CD4-positive, alpha-beta T cell treated with Interleukin-4 for 1 hour (primary cell): ENCODE measurements around the gene TTC7B.

Experiments
- DNase-seq, 2 donors: peaks; one replicate each; pipeline ENCODE4 v3.0.0-alpha.2; 2020 to 2022

TTC7B gene

GRCh38 chr14:90554341-90554740 lies 261.9 kb downstream of the TTC7B start:
- no peak for DNase-seq

GRCh38 chr14:90553921-90554336 lies 262.3 kb downstream of the TTC7B start:
- no peak for DNase-seq

DNA sequence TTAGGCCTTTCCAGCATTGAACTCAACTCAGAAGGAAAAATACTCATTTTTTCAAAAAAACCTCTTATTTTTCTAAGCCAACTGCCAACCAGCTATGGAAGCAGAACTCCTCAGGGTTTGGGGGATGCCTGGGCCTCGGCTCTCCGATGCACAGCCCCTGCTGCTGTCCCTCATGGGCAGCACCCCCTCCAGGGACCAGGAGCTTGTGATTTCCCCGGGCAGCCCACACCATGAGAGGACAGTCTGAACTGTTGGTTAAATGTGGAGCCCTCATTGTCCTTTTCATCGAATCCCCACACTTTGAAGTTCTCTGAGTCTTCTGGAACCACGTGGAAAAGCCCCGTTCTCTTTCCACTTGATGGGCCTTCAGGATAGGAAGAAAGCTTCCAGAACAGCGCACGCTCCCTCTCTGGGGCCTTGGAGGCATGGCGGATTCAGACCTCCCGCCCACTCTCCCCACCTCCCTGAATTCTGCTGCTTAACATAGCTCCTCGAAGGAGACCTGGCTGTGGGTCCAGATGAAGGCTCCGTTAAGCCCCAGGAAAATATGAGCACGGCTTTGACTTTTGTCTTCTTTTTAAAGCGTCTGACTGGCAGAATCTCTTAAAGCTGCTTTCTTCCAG lies 262.8 kb downstream of the TTC7B start:
- DNase-seq = no peak

- DNase-seq = no peak
These were observed 263.5 kb downstream of the TTC7B start for GRCh38 chr14:90552465-90553297.

DNA sequence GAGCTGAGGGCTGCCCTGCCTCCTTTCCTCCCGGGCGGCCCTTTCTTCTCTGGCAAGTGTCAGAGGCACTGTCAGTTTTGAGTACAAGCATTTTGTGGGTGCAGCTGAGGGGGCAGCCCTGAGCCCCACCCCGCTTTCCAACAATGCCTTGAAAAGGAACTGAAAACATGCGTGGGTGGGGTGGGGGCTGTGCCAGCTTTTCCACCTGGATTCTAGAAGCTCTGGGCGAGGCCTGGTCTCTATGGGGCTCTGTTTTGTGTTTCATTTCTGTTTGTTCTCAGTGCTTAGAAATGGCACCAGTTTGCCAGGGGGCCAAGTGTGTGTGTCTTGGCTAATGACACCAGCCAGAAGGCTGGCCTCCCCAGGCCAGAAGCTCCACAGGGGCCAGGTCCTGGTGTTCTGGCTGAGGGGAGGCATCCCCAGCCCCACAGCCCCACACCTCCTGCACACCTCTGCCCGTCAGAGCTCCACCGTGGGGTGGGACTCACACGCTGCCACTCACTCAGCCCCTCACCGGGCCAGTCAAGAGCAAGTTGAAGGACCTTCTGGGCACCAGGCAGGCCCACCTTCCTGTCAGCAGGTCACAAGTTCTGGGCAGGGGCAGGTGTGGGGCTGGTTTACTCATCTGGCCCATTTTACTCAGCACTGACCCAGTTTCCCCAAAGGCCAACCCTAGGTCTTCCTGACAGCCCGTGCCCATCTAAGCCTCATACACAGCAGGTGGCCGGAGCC lies 264.3 kb downstream of the TTC7B start:
- no peak for DNase-seq

DNA sequence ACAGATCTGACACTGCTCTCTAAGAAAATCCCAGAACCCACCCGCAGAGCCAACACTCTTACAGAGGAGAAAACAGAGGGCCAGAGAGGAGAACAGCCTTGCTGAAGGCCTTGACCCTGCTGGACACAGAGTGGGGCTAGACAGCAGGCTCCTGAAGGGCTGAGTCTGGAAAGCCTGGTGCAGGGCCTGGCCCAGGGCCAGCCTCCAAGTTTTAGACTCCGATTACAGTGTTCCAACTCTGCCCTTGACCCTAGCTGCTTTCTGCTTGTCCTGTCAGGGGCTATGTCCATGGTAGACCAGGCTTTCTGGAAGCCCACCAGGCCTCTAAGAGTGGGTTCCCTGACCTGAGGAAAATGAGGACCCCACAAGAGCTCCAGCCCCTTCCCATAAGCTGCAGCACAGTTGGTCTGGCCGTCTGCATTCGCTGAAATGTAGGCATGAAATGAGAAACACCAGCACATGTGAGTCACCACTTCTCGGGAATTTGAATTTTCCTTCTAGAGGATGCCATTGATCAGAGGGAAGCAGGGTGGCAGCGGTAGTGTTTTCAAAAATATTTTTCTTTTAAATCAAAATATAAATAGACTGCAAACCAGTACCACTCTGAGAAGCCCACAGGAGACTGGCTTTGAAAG lies 265.0 kb downstream of the TTC7B start:
- DNase-seq = no peak

- DNase-seq = no peak
These were observed 266.2 kb downstream of the TTC7B start for GRCh38 chr14:90549794-90550641.

DNA sequence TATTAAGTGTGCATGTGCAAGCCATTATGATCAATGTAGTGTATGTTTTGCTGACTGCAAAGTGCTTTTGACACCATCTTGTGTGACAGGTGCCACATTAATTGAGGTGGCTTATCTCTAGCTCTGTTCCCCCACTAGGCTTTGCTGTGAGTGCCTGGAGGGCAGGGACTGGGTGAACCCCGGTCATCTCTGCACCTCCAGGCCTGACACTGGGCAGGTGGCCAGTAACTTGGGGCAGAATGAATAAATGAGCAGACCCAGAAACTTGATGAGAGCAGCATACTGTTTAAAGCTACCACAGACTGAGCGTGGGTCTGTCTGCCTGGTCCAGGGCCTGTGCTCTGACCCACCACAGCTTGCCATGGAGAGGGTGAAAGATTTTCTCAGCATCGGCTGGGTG lies 267.8 kb downstream of the TTC7B start:
- no peak for DNase-seq

GRCh38 chr14:90547968-90548367 lies 268.3 kb downstream of the TTC7B start:
- no peak for DNase-seq

GRCh38 chr14:90547250-90547649 lies 269.0 kb downstream of the TTC7B start:
- no peak for DNase-seq

GRCh38 chr14:90546767-90547166 lies 269.5 kb downstream of the TTC7B start:
- DNase-seq = no peak

DNA sequence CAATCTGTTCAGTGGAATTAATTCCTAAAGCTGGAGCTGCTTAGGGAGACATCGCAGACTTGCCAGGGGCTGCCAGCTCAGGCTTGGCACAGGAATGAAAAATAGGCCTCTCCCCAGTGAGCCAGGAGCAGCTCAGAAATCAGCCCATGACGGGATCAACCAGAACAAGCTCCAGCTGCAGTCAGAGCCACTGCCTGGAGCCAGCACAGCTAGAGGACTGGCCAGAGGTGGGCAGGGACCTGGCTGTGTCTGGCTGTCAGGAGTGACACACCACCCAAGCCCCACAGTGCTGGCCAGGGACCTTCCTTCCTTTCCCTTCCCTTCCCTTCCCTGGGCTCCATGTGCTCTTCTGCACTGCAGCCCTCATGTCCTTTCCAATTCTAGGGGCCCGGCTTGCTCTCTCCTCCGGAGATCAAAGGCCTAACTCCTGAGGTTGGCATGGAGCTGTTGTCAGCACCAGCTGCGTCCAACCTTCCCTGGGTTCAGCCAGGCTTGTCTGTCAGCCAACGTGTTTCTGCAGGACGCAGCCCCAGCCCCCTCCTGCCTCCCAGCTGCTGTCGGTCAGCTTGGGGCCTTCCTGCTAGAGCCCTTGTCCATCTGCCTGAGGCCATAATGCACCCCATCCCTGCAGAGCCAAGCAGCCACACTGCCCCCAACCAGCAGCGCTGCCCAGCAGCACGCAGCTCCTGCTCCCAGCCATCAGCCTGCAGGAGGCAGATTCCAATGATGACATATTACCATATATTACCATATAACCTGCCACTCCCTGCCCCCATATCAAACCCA lies 270.1 kb downstream of the TTC7B start:
- no peak for DNase-seq

DNA sequence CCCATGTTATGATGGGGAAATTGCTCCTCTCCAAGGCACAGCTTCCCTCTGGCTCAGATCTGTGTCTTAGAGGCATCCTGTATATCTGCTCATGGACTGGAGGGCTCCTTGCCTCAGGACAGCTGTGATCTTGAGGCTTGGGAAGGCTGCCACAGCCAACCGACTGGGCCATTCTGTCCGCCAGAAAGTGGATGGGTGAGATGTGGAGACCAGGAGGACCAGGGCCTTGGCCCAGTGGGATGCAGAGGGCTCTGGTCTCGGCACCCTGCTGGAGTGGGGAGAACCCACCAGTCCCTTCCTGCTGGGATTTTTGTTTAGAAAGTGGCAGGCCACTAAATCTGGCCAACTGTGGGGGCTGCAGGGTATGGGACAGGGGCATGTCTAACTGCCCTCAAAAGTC lies 270.8 kb downstream of the TTC7B start:
- no peak for DNase-seq

DNA sequence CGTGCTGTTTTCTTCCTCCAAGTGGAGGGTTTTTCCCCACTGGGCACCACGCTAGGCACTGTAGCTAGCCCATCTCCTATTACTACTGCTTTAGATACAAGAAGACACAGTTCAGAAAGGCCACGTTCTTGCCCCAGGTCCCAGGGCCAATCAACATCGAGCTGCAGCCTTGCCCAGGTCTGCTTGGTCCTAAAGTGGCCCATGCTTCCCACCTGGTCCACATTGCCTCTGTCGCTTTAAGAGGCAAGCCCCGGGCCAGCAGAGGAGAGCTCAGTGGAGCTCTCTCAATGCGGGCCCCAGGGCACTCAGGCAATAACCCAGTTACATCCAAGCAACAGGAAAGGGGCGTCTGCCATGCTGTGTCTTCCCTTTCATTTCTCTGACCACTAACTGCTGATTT lies 271.3 kb downstream of the TTC7B start:
- DNase-seq = no peak

GRCh38 chr14:90544566-90544965 lies 271.7 kb downstream of the TTC7B start:
- DNase-seq = no peak

GRCh38 chr14:90543876-90544275 lies 272.4 kb downstream of the TTC7B start:
- no peak for DNase-seq

GRCh38 chr14:90541076-90541634 lies 275.1 kb downstream of the TTC7B start:
- no peak for DNase-seq

GRCh38 chr14:90540437-90540836 lies 275.8 kb downstream of the TTC7B start:
- DNase-seq = no peak

GRCh38 chr14:90539996-90540395 lies 276.2 kb downstream of the TTC7B start:
- no peak for DNase-seq

DNA sequence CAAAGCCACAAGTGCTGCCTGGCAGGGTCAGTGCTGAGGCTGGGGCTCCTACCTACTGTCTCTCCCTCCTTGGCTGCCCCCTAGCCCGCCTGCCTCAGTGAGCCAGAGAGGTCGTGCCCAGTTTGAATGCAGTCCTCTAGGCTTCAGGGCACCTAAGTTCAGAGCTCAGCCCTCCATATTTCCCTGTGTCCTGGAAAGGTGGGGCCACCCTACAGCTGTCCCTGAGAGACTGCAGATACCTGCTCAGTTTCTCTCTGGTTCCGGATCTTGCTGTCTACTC lies 276.8 kb downstream of the TTC7B start:
- no peak for DNase-seq

DNA sequence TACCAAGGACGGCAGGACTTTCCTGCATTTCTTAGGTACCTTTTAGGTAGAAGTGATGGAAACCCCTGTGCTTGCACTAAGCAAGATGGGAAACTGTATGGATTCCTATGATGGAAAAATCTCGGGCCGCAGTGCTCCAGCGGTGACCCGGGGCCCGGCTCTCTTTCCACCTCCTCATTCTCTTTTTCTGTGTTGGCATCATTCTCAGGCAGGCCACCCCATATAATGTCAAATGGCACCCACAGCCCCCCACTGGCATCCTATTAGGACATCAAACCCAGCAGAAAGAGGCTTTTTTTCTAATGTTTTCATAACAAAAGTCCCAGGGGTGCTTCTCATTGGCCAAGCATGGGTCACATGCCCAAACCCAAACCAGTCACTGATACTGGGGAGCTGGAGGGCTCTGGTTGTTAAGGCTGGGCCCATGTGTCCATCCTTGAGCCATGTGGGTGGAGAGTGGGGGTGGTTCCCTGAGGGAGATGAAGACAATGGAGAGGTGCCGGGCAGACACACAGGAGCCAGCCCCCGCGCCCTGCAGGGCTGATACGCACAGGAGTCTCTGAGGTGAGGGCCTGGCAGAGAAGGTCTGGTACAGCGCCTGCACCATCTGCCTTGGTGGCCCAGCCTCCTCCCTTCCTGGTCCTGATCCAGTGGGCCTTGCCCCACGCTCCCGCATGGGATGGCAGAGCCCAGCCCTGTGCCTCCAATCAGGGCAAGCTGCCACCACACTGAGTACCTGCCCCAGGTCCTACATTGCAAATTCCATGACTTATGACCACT lies 277.3 kb downstream of the TTC7B start:
- no peak for DNase-seq
